Activated gamma-delta T cell treated with anti-CD3 and anti-CD28 coated beads, Interleukin-2, amount 50 U/mL, for 16 hours (primary cell): ENCODE results near the gene CMKLR1.

Experiments used
- DNase-seq: peaks from one replicate; pipeline ENCODE4 v3.0.0-alpha.2; 2020; ENCODE audit warnings: low read depth

CMKLR1 gene

GRCh38 chr12:108361606-108362005 is 22.5 kb upstream of the CMKLR1 start:
- no peak for DNase-seq

- DNase-seq: no peak
These were observed 21.4 kb upstream of the CMKLR1 start for GRCh38 chr12:108360487-108360886.

GRCh38 chr12:108360057-108360456 is 20.9 kb upstream of the CMKLR1 start:
- no peak for DNase-seq

GRCh38 chr12:108358580-108358965 is 19.5 kb upstream of the CMKLR1 start:
- DNase-seq: no peak

- no peak for DNase-seq
These were observed 18.9 kb upstream of the CMKLR1 start for GRCh38 chr12:108357834-108358579.

- DNase-seq: no peak
These were observed 18.0 kb upstream of the CMKLR1 start for GRCh38 chr12:108356835-108357806.

GRCh38 chr12:108355069-108355468 is 16.0 kb upstream of the CMKLR1 start:
- DNase-seq: no peak

GRCh38 chr12:108352591-108352990 is 13.5 kb upstream of the CMKLR1 start:
- no peak for DNase-seq

- no peak for DNase-seq
These were observed 11.4 kb upstream of the CMKLR1 start for GRCh38 chr12:108350511-108350910.

GRCh38 chr12:108349278-108349688 is 10.2 kb upstream of the CMKLR1 start:
- no peak for DNase-seq

GRCh38 chr12:108348842-108349241 is 9.7 kb upstream of the CMKLR1 start:
- DNase-seq: no peak

- DNase-seq: no peak
These were observed 7.9 kb upstream of the CMKLR1 start for GRCh38 chr12:108346727-108347710.

- DNase-seq: no peak
These were observed 6.9 kb upstream of the CMKLR1 start for GRCh38 chr12:108345716-108346633.

GRCh38 chr12:108342985-108343384 is 3.9 kb upstream of the CMKLR1 start:
- no peak for DNase-seq

GRCh38 chr12:108341854-108342847 is 3.0 kb upstream of the CMKLR1 start:
- DNase-seq: no peak

GRCh38 chr12:108341356-108341755 is 2.2 kb upstream of the CMKLR1 start:
- no peak for DNase-seq

GRCh38 chr12:108340037-108340436 is 926 bp upstream of the CMKLR1 start:
- DNase-seq: no peak

- no peak for DNase-seq
These were observed 1.6 kb downstream of the CMKLR1 start for GRCh38 chr12:108337235-108338223.
